Measurements from ENCODE around the gene FAM111B.
A peak's percentile ranks its signal among the peaks of the same experiment; 100 is the strongest.

FAM111B gene

DNA sequence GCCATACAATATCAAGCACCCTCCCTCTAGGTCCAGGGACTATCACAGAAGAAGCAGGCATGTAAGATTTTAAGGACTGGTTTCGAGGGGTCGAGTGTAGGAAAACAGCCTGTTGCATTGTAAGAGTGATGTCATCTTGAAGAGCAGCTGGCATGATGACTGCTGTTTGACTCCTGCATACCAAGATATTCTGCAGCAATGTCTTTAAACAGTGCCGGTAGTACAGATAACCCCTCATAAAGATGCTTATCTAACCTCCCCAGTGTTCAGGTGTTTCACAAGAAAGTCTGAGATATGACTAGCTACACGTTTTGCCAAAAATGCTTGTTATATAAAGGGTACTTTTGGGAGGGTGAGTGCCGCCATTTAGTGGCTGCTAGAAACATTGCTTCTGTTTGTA lies 47.6 kb downstream of the FAM111B start:
- DNase-seq (ENCODE audit: low read depth in 2 of 2) = no peak

GRCh38 chr11:59157433-59157832 lies 50.4 kb downstream of the FAM111B start:
- DNase-seq (ENCODE audit: low read depth in 2 of 2) = no peak

DNA sequence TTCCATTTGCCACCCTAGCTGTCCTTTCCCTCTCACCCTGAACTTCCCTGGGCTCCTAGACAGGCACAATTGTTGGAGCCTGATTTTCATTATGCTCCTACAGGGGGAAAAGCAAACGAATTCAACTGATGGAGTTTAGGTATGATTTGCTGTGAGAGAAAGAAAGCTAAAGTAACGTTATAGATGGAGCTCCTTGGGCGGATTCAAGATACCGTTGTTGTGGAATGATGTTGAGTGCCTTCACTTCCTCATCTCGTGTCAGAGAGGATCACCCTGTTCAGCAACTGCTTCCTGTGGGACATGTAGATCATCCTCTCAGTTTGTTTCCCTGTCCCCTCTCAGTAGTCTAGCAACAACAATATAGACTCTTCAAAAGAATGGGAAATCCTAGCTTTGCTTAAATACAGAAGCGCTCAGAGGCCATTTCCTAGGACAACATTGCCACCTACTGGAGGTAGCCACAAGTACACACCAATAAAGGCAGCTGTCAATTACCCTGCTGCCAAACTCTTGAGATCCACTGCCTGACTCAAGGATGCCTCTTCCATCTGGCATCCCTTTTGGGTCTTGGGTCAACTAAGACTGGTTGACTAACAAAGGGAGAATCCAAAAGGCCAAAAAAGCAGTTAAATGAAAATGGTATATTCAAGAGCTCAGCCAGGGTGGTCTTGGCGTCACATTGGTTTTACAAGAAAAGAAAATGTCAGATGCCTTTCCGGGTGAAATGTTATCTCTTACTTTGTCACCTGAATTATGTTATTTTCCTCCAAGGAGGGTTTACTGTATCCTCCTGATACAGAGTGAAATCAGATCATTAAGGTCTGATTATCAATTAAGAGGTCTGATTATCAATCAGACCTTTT lies 51.4 kb downstream of the FAM111B start:
- peak in 1 of 2 donors; percentile 42 for DNase-seq (ENCODE audit: low read depth in 2 of 2)

GRCh38 chr11:59164028-59164427 lies 57.0 kb downstream of the FAM111B start:
- DNase-seq (ENCODE audit: low read depth in 2 of 2) = no peak

GRCh38 chr11:59171508-59172322 lies 64.7 kb downstream of the FAM111B start, which contains the start of gene DTX4:
TSS of gene DTX4 (plus strand) at chr11:59172132. CDS start at chr11:59172596, 464 bp downstream.
- DNase-seq (ENCODE audit: low read depth in 2 of 2) = peak; percentile 71 to 74

- no peak for DNase-seq (ENCODE audit: low read depth in 2 of 2)
Observed at GRCh38 chr11:59172345-59173079, 65.5 kb downstream of the FAM111B start.

DNA sequence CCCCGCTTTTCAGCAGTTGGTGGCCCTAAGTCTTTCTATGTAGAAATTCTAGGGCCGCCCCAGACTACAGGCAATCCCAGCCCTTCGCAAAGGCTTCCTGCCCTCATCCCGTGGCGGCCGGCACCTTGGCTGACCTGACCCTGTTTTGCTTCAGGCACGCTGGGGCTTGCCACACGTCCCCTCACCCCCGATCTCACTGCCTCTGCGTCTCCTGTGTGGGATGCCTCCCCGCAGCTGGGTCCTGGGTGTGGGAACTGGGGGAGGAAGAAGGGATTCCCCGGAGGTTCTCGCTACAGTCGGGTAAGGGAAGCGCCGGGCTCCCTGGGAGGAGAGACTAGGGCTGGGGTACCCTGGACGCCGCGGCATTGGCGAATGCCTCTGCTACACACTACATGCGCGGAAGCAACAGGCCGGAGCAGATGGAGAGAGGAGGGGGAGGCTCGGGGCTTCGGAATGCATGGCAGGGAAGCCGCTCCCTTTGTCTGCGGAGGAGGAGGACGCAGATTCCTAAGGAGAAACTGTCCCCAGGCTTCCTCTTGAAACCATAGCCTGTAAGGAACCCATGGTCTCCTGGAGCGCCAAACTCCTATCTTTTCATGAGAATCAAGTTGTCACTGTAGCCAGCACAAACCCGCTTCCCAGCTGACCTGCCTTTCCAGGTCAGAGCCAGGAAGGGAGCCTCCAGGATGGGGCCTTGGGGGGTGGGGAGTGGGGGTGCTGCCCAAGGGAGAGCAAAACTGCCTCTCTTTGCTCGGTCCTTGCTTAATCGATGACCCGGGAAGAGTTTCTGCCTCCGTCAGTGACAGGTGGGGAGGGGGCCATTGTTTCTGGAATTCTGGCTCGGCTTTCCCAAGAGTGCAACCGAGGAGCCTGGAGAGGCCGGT lies 66.3 kb downstream of the FAM111B start:
- no peak for DNase-seq (ENCODE audit: low read depth in 2 of 2)

- no peak for DNase-seq (ENCODE audit: low read depth in 2 of 2)
Observed at GRCh38 chr11:59173964-59174663, 67.1 kb downstream of the FAM111B start.

- no peak for DNase-seq (ENCODE audit: low read depth in 2 of 2)
Observed at GRCh38 chr11:59174664-59175033, 67.6 kb downstream of the FAM111B start.

GRCh38 chr11:59175091-59175501 lies 68.1 kb downstream of the FAM111B start:
- no peak for DNase-seq (ENCODE audit: low read depth in 2 of 2)

- no peak for DNase-seq (ENCODE audit: low read depth in 2 of 2)
Observed at GRCh38 chr11:59176330-59176729, 69.3 kb downstream of the FAM111B start.
